Naive thymus-derived CD4-positive, alpha-beta T cell (primary cell): ENCODE measurements around the gene C1orf167. TPM values are rescaled to one million over a fixed set of nuclear protein-coding genes. Genes with fewer than 3 reads are reported as not detected.

ENCODE experiments used
- ATAC-seq: fragments of 150-1000 bp; cut with Tn5 transposase; 2 replicates; pipeline ENCODE4 v1.10.0; 2021; ENCODE audit warnings: mild to moderate bottlenecking, moderate library complexity
- CTCF ChIA-PET: fragments of 350-600 bp; sonication (Branson Sonifier 250); formaldehyde crosslinking; loops from one replicate; lab custom pipeline; 2021; ENCODE audit warnings: antibody characterized with exemption; lab: Charles Lee
- POLR2A ChIA-PET: fragments of 350-600 bp; sonication (Branson Sonifier 250); formaldehyde crosslinking; loops from one replicate; lab custom pipeline; 2021; ENCODE audit warnings: antibody characterized with exemption, inconsistent platforms; lab: Charles Lee
- DNase-seq, 9 donors: peaks; one replicate each; pipeline versions ENCODE4 v3.0.0 to v3.0.0-alpha.2; 2020 to 2022; ENCODE audit warnings: mixed read lengths in 1 of 9
- H3K27ac ChIP-seq: one replicate; pipeline ENCODE4 v1.7.0; 2013; ENCODE audit warnings: mild to moderate bottlenecking, low read depth, low read length, moderate library complexity
- H3K27me3 ChIP-seq, 2 donors: one replicate each; pipeline ENCODE4 v1.7.0; 2013; ENCODE audit warnings: low read length in 2 of 2, mild to moderate bottlenecking in 2 of 2, moderate library complexity in 2 of 2; ENCODE audit not compliant: control insufficient read depth in 2 of 2, insufficient read depth in 2 of 2
- H3K36me3 ChIP-seq, 3 experiments: 1 replicate in 2 of 3; 2 replicates in 1 of 3; pipeline ENCODE4 v1.7.0; 2013; ENCODE audit warnings: low read length in 3 of 3, mild to moderate bottlenecking in 3 of 3, moderate library complexity in 1 of 3; ENCODE audit not compliant: insufficient read depth in 3 of 3, control insufficient read depth in 2 of 3
- H3K4me1 ChIP-seq, 2 donors: one replicate each; pipeline ENCODE4 v1.7.0; 2013; ENCODE audit warnings: low read length in 2 of 2, mild to moderate bottlenecking in 2 of 2, moderate library complexity in 1 of 2; ENCODE audit not compliant: control insufficient read depth in 2 of 2, insufficient read depth in 2 of 2
- H3K4me3 ChIP-seq: 2 replicates; pipeline ENCODE4 v1.7.0; 2013; ENCODE audit warnings: mild to moderate bottlenecking, low read length
- H3K9me3 ChIP-seq, 3 experiments: 1 replicate in 2 of 3; 2 replicates in 1 of 3; pipeline ENCODE4 v1.7.0; 2013; ENCODE audit warnings: low read length in 3 of 3; ENCODE audit not compliant: control insufficient read depth in 2 of 3
- H3K27ac Mint-ChIP-seq, 9 donors: one replicate each; pipeline ENCODE4 v1.8.0; 2020 to 2022; ENCODE audit warnings: mixed read lengths in 9 of 9, mild to moderate bottlenecking in 8 of 9, moderate library complexity in 5 of 9, inconsistent platforms in 2 of 9
- H3K27me3 Mint-ChIP-seq, 5 donors: one replicate each; pipeline ENCODE4 v1.8.0; 2021 to 2022; ENCODE audit warnings: mixed read lengths in 5 of 5, mild to moderate bottlenecking in 1 of 5
- H3K36me3 Mint-ChIP-seq, 5 donors: one replicate each; pipeline ENCODE4 v1.8.0; 2020 to 2022; ENCODE audit warnings: mixed read lengths in 5 of 5, mild to moderate bottlenecking in 3 of 5, inconsistent platforms in 1 of 5
- H3K4me1 Mint-ChIP-seq, 7 donors: one replicate each; pipeline ENCODE4 v1.8.0; 2020 to 2022; ENCODE audit warnings: mixed read lengths in 7 of 7, mild to moderate bottlenecking in 3 of 7, inconsistent platforms in 1 of 7
- H3K4me3 Mint-ChIP-seq, 10 donors: one replicate each; pipeline ENCODE4 v1.8.0; 2020 to 2022; ENCODE audit warnings: mild to moderate bottlenecking in 10 of 10, mixed read lengths in 10 of 10, moderate library complexity in 6 of 10, inconsistent platforms in 2 of 10
- H3K9me3 Mint-ChIP-seq, 11 donors: one replicate each; pipeline ENCODE4 v1.8.0; 2020 to 2022; ENCODE audit warnings: mixed read lengths in 11 of 11, mild to moderate bottlenecking in 4 of 11, inconsistent platforms in 1 of 11, moderate library complexity in 1 of 11
- intact Hi-C, 2 donors: fragments of 100-400 bp; cut with micrococcal nuclease; formaldehyde crosslinking; loops; one replicate each; pipeline ENCODE4 v1.15.1; 2023
- polyA plus RNA-seq, 2 donors: library from polyadenylated mRNA; unstranded; fragments of 300-500 nt; fragmentation: Illumina TruSeq; gene quantifications; one replicate each; pipeline ENCODE4 v1.2.3, GENCODE V29; 2021
- total RNA-seq, 6 experiments: library from RNA in 5 of 6; stranded (reverse) in 5 of 6; gene quantifications; 1 replicate in 5 of 6; 2 replicates in 1 of 6; pipeline ENCODE4 v1.2.3 and lab custom pipeline; 2021 to 2026

Gene C1orf167
- total RNA-seq (under 1 TPM in 1 of 5 experiments, not detected in 4; 0.13 TPM), polyA plus RNA-seq (under 1 TPM in 1 of 2 donors, not detected in 1; 0.45 TPM), total RNA-seq (lab: John Stamatoyannopoulos, UW) (not detected)

- intact Hi-C loops, result no loop called here
- ChIA-PET CTCF (no interaction called here), POLR2A (no interaction called here)
- Mint-ChIP-seq H3K9me3 (no peaks in the 10 kb centered on the region), H3K27me3 (peaks cover 13 to 35% (median 17%) of the 10 kb centered on the region in 5 donors), H3K4me3 (peak within 1 kb of the TSS in 7 of 10 donors; percentile 3 to 55 (median 42)), H3K36me3 (no peaks in the 10 kb centered on the region), H3K27ac (no peak within 1 kb of the TSS), H3K4me1 (peaks cover 2 to 12% (median 5%) of the 10 kb centered on the region in 7 donors)
- ATAC-seq, result peak; percentile 66
- Histone ChIP-seq H3K27me3 (peaks cover 0 to 5% of the 10 kb centered on the region in 2 donors), H3K27ac (no peak within 1 kb of the TSS), H3K4me1 (peaks cover 0 to 5% of the 10 kb centered on the region in 2 donors), H3K36me3 (no peaks in the 10 kb centered on the region), H3K9me3 (no peaks in the 10 kb centered on the region), H3K4me3 (no peak within 1 kb of the TSS)
- DNase-seq, result peak in 5 of 9 donors; percentile 13 to 54 (median 22)
Observed at GRCh38 chr1:11761988-11762406, at the start of gene C1orf167. Gene C1orf167, plus strand, starts transcription at chr1:11762193. Its CDS starts 2,208 bp downstream, at chr1:11764401.

- Mint-ChIP-seq H3K4me1 (no peaks in the 10 kb centered on the region), H3K9me3 (no peaks in the 10 kb centered on the region), H3K27me3 (peaks cover 0 to 9% (median 4%) of the 10 kb centered on the region in 5 donors), H3K36me3 (no peaks in the 10 kb centered on the region), H3K27ac (no peak overlapping the region), H3K4me3 (no peak overlapping the region)
- H3K4me1 ChIP-seq, result no peaks in the 10 kb centered on the region
- no peak for DNase-seq
- no peak overlapping the region for H3K27ac ChIP-seq
- ATAC-seq, result no peak
- ChIA-PET CTCF (no interaction called here), POLR2A (no interaction called here)
- intact Hi-C loops, result loop anchor here in 1 of 2 donors (10.0 kb wide), 1 partner anchor 377 kb away; no protein-coding TSS in a partner anchor
- no peaks in the 10 kb centered on the region for H3K27me3 ChIP-seq
- H3K4me3 ChIP-seq, result no peak overlapping the region
- no peaks in the 10 kb centered on the region for H3K36me3 ChIP-seq
- no peaks in the 10 kb centered on the region for H3K9me3 ChIP-seq
Observed at GRCh38 chr1:11712285-11712684, 49.7 kb upstream of the C1orf167 start.

- Histone ChIP-seq H3K9me3 (no peaks in the 10 kb centered on the region), H3K36me3 (no peaks in the 10 kb centered on the region), H3K4me1 (no peaks in the 10 kb centered on the region), H3K27me3 (no peaks in the 10 kb centered on the region), H3K27ac (no peak overlapping the region), H3K4me3 (no peak overlapping the region)
- DNase-seq (no peak), ATAC-seq (no peak)
- Mint-ChIP-seq H3K9me3 (no peaks in the 10 kb centered on the region), H3K36me3 (no peaks in the 10 kb centered on the region), H3K4me1 (no peaks in the 10 kb centered on the region), H3K27ac (no peak overlapping the region), H3K27me3 (peaks cover 0 to 9% (median 4%) of the 10 kb centered on the region in 5 donors), H3K4me3 (no peak overlapping the region)
- intact Hi-C loops, result loop anchor here in 1 of 2 donors (10.0 kb wide), 1 partner anchor 378 kb away; no protein-coding TSS in a partner anchor
- CTCF ChIA-PET, result no interaction called here
- POLR2A ChIA-PET, result no interaction called here
Observed at GRCh38 chr1:11713095-11713494, 48.9 kb upstream of the C1orf167 start.

- H3K27ac ChIP-seq, result no peak overlapping the region
- Mint-ChIP-seq H3K27me3 (peaks cover 0 to 9% (median 0%) of the 10 kb centered on the region in 5 donors), H3K9me3 (no peaks in the 10 kb centered on the region), H3K36me3 (no peaks in the 10 kb centered on the region), H3K27ac (no peak overlapping the region), H3K4me3 (no peak overlapping the region), H3K4me1 (peaks cover 8 to 16% (median 13%) of the 10 kb centered on the region in 7 donors)
- no peak overlapping the region for H3K4me3 ChIP-seq
- H3K27me3 ChIP-seq, result no peaks in the 10 kb centered on the region
- ChIA-PET CTCF (interaction anchor here (0.9 kb wide), 1 partner anchor 31 kb away, joined by 3 read pairs; no protein-coding TSS in a partner anchor), POLR2A (no interaction called here)
- ATAC-seq (no peak), DNase-seq (no peak)
- intact Hi-C loops, result loop anchor here in 1 of 2 donors (5.0 to 10.0 kb wide), 2 partner anchors 33 to 380 kb away; partner anchors contain the start of gene MAD2L2
- no peaks in the 10 kb centered on the region for H3K9me3 ChIP-seq
- no peaks in the 10 kb centered on the region for H3K36me3 ChIP-seq
- peaks cover 0 to 5% of the 10 kb centered on the region in 2 donors for H3K4me1 ChIP-seq
Observed at GRCh38 chr1:11714831-11715575, 47.0 kb upstream of the C1orf167 start.

- intact Hi-C loops, result loop anchor here (1.0 to 10.0 kb wide), 14 partner anchors 11 to 682 kb away; partner anchors contain the start of genes FBXO6 (in 2 of the 2), MAD2L2 (in 2 of the 2), AGTRAP (in 1 of the 2) and CLCN6 (in 1 of the 2)
- Histone ChIP-seq H3K27me3 (no peaks in the 10 kb centered on the region), H3K27ac (peak overlapping the region; percentile 62), H3K36me3 (no peaks in the 10 kb centered on the region), H3K4me3 (peak overlapping the region; percentile 66), H3K9me3 (no peaks in the 10 kb centered on the region), H3K4me1 (peaks cover 0 to 5% of the 10 kb centered on the region in 2 donors)
- H3K4me1 Mint-ChIP-seq, result peaks cover 8 to 21% (median 15%) of the 10 kb centered on the region in 7 donors
- POLR2A ChIA-PET, result interaction anchor here (0.5 to 2.8 kb wide), 24 partner anchors 9 to 814 kb away, joined by 3 to 37 read pairs (median 6); partner anchors contain the start of genes AGTRAP, FBXO44, FBXO6 and MAD2L2
- H3K27me3 Mint-ChIP-seq, result peaks cover 0 to 10% (median 0%) of the 10 kb centered on the region in 5 donors
- peak overlapping the region; percentile 71 to 89 (median 86) for H3K4me3 Mint-ChIP-seq
- CTCF ChIA-PET, result interaction anchor here (0.6 to 7.6 kb wide), 24 partner anchors 9 to 682 kb away, joined by 3 to 49 read pairs (median 4); partner anchors contain the start of genes AGTRAP, CLCN6, FBXO2 and FBXO6
- H3K36me3 Mint-ChIP-seq, result no peaks in the 10 kb centered on the region
- ATAC-seq (peak; percentile 92), DNase-seq (peak; percentile 73 to 89 (median 82))
- H3K27ac Mint-ChIP-seq, result peak overlapping the region; percentile 73 to 97 (median 93)
- no peaks in the 10 kb centered on the region for H3K9me3 Mint-ChIP-seq
Observed at GRCh38 chr1:11719313-11720032, 42.5 kb upstream of the C1orf167 start.

GRCh38 chr1:11720033-11720376, 42.0 kb upstream of the C1orf167 start:
- peak overlapping the region; percentile 71 to 89 (median 86) for H3K4me3 Mint-ChIP-seq
- Histone ChIP-seq H3K9me3 (no peaks in the 10 kb centered on the region), H3K4me3 (peak overlapping the region; percentile 66), H3K36me3 (no peaks in the 10 kb centered on the region), H3K27me3 (no peaks in the 10 kb centered on the region), H3K27ac (no peak overlapping the region), H3K4me1 (peaks cover 0 to 5% of the 10 kb centered on the region in 2 donors)
- CTCF ChIA-PET, result interaction anchor here (0.6 to 7.6 kb wide), 21 partner anchors 10 to 682 kb away, joined by 3 to 49 read pairs (median 4); partner anchors contain the start of genes AGTRAP, CLCN6, FBXO2 and FBXO6
- no peaks in the 10 kb centered on the region for H3K36me3 Mint-ChIP-seq
- peaks cover 8 to 22% (median 17%) of the 10 kb centered on the region in 7 donors for H3K4me1 Mint-ChIP-seq
- DNase-seq (no peak), ATAC-seq (no peak)
- no peaks in the 10 kb centered on the region for H3K9me3 Mint-ChIP-seq
- H3K27ac Mint-ChIP-seq, result peak overlapping the region in 8 of 9 donors; percentile 73 to 97 (median 94)
- H3K27me3 Mint-ChIP-seq, result peaks cover 0 to 10% (median 0%) of the 10 kb centered on the region in 5 donors
- POLR2A ChIA-PET, result interaction anchor here (0.5 to 2.8 kb wide), 19 partner anchors 12 to 682 kb away, joined by 3 to 37 read pairs (median 6); partner anchors contain the start of genes AGTRAP, FBXO44, FBXO6 and MAD2L2
- intact Hi-C loops, result no loop called here
